Esophagus squamous epithelium (tissue), 5 donors: ENCODE data around the gene SEPTIN7. TPM values are rescaled to one million over a fixed set of nuclear protein-coding genes. Genes with fewer than 3 reads are reported as not detected.

Experiments used
- DNase-seq: peaks from one replicate; lab custom pipeline; 2025; lab: John Stamatoyannopoulos, UW
- H3K27ac ChIP-seq, 4 donors: fragments of 200-600 bp; sonication (generic); one replicate each; pipeline ENCODE4 v1.5.1; 2016 to 2019; ENCODE audit warnings: mild to moderate bottlenecking in 1 of 4
- H3K27me3 ChIP-seq, 4 donors: fragments of 200-600 bp; sonication (generic); 1 replicate in 3 of 4; 2 replicates in 1 of 4; pipeline versions ENCODE4 v1.5.1 to v1.6.0; 2017 to 2021; ENCODE audit warnings: antibody characterized with exemption in 1 of 4
- H3K36me3 ChIP-seq, 3 donors: fragments of 200-600 bp; sonication (generic); one replicate each; pipeline ENCODE4 v1.5.1; 2016 to 2019
- H3K4me1 ChIP-seq, 3 donors: fragments of 200-600 bp; sonication (generic); one replicate each; pipeline ENCODE4 v1.5.1; 2017 to 2019
- H3K4me3 ChIP-seq, 4 donors: fragments of 200-600 bp; sonication (generic); 1 replicate in 3 of 4; 2 replicates in 1 of 4; pipeline ENCODE4 v1.5.1; 2016 to 2019; ENCODE audit warnings: mild to moderate bottlenecking in 2 of 4, moderate library complexity in 1 of 4
- H3K9me3 ChIP-seq, 3 donors: fragments of 200-600 bp; sonication (generic); one replicate each; pipeline ENCODE4 v1.5.1; 2016 to 2019
- POLR2A ChIP-seq, 4 donors: fragments of 450-650 bp; IDR thresholded peaks; one replicate each; pipeline ENCODE4 v1.6.1; 2017; ENCODE audit warnings: antibody characterized with exemption in 4 of 4, mild to moderate bottlenecking in 4 of 4, moderate library complexity in 3 of 4
- WGBS, 2 donors: methylation state at CpG; one replicate each; pipeline ENCODE4 v1.1.5; 2018; 5-methylcytosine and 5-hydroxymethylcytosine counted together
- intact Hi-C: fragments of 100-400 bp; cut with DNase I; formaldehyde crosslinking; loops from one replicate; pipeline ENCODE4 v1.15.0; 2022
- total RNA-seq, 4 donors: library from RNA; depleted of rRNA; stranded (reverse); fragments of >200 nt; gene quantifications; one replicate each; pipeline ENCODE4 v1.1.0, GENCODE V29; 2016
- TF ChIP-seq, protein P1 (sequence below), 6 experiments: fragments of 450-650 bp in 4 of 6; fragments of 200-600 bp in 2 of 6; sonication (generic) in 2 of 6; IDR thresholded peaks; one replicate each; pipeline ENCODE4 v1.5.1; 2016 to 2019; ENCODE audit warnings: antibody characterized with exemption in 6 of 6, mild to moderate bottlenecking in 4 of 6, moderate library complexity in 4 of 6
- donor health status: DM: yes; HTN: yes; CAD: no.

SEPTIN7 gene
- total RNA-seq, 4 donors from 2014 or later: 102 to 174 (median 147) TPM

DNA sequence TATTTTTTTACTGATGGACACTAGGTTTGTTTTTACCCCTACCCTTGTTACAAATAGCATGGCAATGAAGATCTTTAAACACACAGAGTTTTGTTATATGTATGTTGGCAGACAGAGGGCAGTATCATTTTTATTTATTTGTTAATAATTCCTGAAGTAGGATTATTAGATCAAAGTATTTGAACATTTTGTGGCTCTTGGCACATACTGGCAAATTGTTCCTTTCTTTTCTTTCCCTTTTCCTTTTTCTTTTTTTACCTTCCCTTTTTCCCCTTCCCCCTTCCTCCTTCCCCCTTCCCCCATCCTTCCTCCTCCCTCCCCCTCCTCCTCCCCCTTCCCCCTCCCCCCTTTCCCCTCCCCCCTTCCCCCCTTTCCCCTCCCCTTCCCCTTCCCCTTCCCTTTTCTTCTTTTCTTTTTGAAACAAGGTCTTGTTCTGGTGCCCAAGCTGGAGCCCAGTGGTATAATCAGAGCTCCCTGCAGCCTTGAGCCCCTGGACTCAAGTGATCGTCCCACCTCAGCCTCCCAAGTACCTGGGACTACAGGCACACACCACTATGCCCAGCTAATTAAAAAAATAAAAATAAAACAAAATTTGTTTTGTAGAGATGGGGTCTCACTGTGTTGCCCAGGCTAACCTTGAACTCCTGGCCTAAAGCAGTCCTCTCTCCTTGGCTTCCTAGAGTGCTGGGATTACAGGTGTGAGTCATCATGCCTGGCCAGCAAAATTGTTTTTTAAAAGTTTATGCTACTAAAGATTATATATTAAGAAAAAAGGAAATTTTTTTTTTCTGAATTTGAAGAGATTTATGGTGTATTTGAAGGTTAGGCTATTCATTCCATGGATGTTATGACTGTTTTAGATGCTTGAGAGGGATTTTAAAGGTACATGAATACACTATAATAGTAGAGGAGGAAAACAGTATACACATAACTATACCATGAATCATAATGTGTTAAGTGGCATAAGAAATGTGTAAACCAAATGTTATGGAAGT is 39.3 kb downstream of the SEPTIN7 start:
- no peaks in the 10 kb centered on the region for H3K9me3 ChIP-seq
- DNase-seq: no peak
- no peak overlapping the region for H3K4me3 ChIP-seq
- peaks cover 0 to 22% (median 0%) of the 10 kb centered on the region in 3 donors for H3K4me1 ChIP-seq
- peaks cover 0 to 34% (median 0%) of the 10 kb centered on the region in 3 donors for H3K36me3 ChIP-seq
- H3K27ac ChIP-seq: no peak overlapping the region
- TF ChIP-seq, protein P1, sequence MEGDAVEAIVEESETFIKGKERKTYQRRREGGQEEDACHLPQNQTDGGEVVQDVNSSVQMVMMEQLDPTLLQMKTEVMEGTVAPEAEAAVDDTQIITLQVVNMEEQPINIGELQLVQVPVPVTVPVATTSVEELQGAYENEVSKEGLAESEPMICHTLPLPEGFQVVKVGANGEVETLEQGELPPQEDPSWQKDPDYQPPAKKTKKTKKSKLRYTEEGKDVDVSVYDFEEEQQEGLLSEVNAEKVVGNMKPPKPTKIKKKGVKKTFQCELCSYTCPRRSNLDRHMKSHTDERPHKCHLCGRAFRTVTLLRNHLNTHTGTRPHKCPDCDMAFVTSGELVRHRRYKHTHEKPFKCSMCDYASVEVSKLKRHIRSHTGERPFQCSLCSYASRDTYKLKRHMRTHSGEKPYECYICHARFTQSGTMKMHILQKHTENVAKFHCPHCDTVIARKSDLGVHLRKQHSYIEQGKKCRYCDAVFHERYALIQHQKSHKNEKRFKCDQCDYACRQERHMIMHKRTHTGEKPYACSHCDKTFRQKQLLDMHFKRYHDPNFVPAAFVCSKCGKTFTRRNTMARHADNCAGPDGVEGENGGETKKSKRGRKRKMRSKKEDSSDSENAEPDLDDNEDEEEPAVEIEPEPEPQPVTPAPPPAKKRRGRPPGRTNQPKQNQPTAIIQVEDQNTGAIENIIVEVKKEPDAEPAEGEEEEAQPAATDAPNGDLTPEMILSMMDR (IDR thresholded peaks at IDR 0.05): no peak
- no peak for TF ChIP-seq POLR2A (IDR thresholded peaks at IDR 0.05)
- intact Hi-C loops: no loop called here
- WGBS, 2 donors: 100% methylated on average over 1 of the region's 1 CpG
- H3K27me3 ChIP-seq: no peaks in the 10 kb centered on the region

DNA sequence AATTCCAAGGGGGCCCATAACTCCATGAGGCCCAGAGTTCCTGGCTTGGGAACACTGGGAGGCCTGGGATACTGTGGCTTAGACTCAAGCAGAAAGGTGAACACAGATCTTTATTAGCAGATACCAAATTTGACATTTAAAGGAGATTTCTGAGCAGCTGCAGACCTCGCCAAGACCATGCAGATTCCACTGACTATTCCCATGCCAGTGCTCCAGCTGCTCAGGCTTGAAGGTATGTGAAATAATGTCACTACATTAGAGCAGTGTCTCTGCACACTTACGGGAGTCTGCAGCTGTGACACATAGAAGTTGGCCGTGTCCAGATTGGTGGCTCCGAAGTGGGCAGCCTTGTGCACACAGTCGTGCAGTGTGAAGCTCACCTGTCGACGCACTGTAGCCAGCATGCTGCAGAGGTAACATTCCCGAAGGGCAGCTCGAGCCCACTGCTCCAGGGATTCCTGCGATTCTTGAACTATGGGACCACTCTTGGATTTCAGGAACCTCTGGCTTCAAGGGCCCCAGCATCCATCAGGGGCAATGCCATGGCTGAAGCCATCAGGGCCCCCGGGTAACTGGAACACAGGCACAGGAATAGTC is 46.1 kb downstream of the SEPTIN7 start:
- Histone ChIP-seq H3K36me3 (peaks cover 0 to 51% (median 0%) of the 10 kb centered on the region in 3 donors), H3K4me1 (peaks cover 0 to 11% (median 0%) of the 10 kb centered on the region in 3 donors), H3K27me3 (no peaks in the 10 kb centered on the region), H3K27ac (no peak overlapping the region), H3K9me3 (no peaks in the 10 kb centered on the region), H3K4me3 (no peak overlapping the region)
- DNase-seq: no peak
- TF ChIP-seq, protein P1 (IDR thresholded peaks at IDR 0.05): no peak
- TF ChIP-seq POLR2A (IDR thresholded peaks at IDR 0.05): no peak
- intact Hi-C loops: no loop called here
- WGBS, 2 donors: 91 to 99% methylated on average over 4 to 11 of the region's 11 CpGs

DNA sequence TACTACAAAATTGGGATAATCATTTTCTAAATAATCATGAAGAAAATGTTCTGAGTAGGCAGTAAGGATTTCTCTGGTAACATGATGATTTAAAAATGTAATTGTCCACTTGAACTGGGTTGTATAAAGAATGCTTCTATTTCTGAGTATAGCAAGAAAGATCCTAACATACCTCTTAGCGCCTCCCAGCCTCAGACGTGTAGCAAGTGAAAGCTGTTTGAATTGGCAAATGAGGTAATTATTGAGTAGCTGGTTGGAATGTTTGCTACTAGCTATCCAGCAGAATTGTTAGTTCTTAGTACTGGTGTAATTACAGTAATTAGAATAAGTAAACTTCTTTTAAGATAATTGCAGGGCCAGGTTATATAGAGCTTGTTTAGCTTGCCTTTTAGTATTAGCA is 47.9 kb downstream of the SEPTIN7 start:
- H3K4me3 ChIP-seq: no peak overlapping the region
- H3K36me3 ChIP-seq: peaks cover 0 to 45% (median 0%) of the 10 kb centered on the region in 3 donors
- no peaks in the 10 kb centered on the region for H3K27me3 ChIP-seq
- 77 to 89% methylated on average over 2 of the region's 2 CpGs for WGBS, 2 donors
- no peak overlapping the region for H3K27ac ChIP-seq
- no peak for DNase-seq
- TF ChIP-seq, protein P1 (IDR thresholded peaks at IDR 0.05): no peak
- TF ChIP-seq POLR2A (IDR thresholded peaks at IDR 0.05): no peak
- intact Hi-C loops: no loop called here
- no peaks in the 10 kb centered on the region for H3K9me3 ChIP-seq
- peaks cover 0 to 11% (median 0%) of the 10 kb centered on the region in 3 donors for H3K4me1 ChIP-seq

DNA sequence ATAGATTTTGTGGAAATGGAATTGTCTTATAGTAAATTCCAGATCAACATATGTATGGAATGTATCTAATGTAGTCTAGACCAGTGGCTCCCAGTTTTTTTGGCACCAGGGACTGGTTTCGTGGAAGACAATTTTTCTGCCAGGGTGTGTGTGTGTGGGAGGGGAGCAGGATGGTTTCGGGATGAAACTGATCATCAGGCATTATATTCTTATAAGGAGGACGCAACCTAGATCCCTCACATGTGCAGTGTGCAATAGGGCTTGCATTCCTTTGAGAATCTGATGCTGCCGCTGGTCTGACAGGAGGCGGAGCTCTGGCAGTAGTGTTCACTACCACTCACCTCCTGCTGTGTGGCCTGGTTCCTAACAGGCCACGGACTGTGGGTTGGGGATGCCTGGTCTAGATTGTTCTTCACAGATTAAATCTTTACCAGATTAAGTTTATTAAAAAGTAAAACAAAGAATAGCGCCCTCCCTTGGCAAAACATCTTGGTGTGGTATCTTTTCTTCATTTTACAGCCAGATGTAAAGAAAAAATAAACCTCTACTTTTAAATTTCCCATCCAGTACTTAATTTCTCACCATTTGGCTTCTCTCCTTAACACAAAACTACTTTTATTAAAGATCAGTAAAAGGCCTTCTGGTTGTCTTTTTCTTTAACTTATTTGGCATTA is 48.4 kb downstream of the SEPTIN7 start:
- intact Hi-C loops: no loop called here
- no peaks in the 10 kb centered on the region for H3K9me3 ChIP-seq
- TF ChIP-seq POLR2A (IDR thresholded peaks at IDR 0.05): no peak
- TF ChIP-seq, protein P1 (IDR thresholded peaks at IDR 0.05): no peak
- no peak overlapping the region for H3K4me3 ChIP-seq
- 86 to 93% methylated on average over 7 of the region's 7 CpGs for WGBS, 2 donors
- no peak for DNase-seq
- no peak overlapping the region for H3K27ac ChIP-seq
- H3K4me1 ChIP-seq: peaks cover 0 to 11% (median 0%) of the 10 kb centered on the region in 3 donors
- H3K27me3 ChIP-seq: no peaks in the 10 kb centered on the region
- H3K36me3 ChIP-seq: peaks cover 0 to 44% (median 0%) of the 10 kb centered on the region in 3 donors
